Femur (tissue), 1 donor: ENCODE results near the gene TMEM200B.
"Not testable (repeated sequence)": the region's sequence is repeated elsewhere in the genome, so short reads cannot be mapped to it uniquely, and the experiment has no call there.

Experiments
- DNase-seq: peaks from one replicate; pipeline ENCODE4 v3.0.0-alpha.2; 2017

Gene TMEM200B

GRCh38 chr1:29105822-29106221 is 17.9 kb downstream of the TMEM200B start:
- DNase-seq: no peak

- DNase-seq: no peak
These were observed 23.2 kb downstream of the TMEM200B start for GRCh38 chr1:29100487-29100886.

- no peak for DNase-seq
These were observed 24.4 kb downstream of the TMEM200B start for GRCh38 chr1:29099286-29099685.

GRCh38 chr1:29096231-29096886 is 27.3 kb downstream of the TMEM200B start:
- DNase-seq: no peak

- DNase-seq: no peak
These were observed 28.7 kb downstream of the TMEM200B start for GRCh38 chr1:29094954-29095353.

- no peak for DNase-seq
These were observed 29.3 kb downstream of the TMEM200B start for GRCh38 chr1:29094433-29094832.

GRCh38 chr1:29092704-29093103 is 31.0 kb downstream of the TMEM200B start:
- not testable (repeated sequence) for DNase-seq

- no peak for DNase-seq
These were observed 32.6 kb downstream of the TMEM200B start for GRCh38 chr1:29090937-29091618.

GRCh38 chr1:29084196-29084521 is 39.5 kb downstream of the TMEM200B start:
- no peak for DNase-seq

- DNase-seq: no peak
These were observed 40.1 kb downstream of the TMEM200B start for GRCh38 chr1:29083317-29084195.

- DNase-seq: no peak
These were observed 41.2 kb downstream of the TMEM200B start for GRCh38 chr1:29082519-29082918.

GRCh38 chr1:29081201-29081600 is 42.5 kb downstream of the TMEM200B start:
- no peak for DNase-seq

GRCh38 chr1:29079916-29080629 is 43.6 kb downstream of the TMEM200B start:
- not testable (repeated sequence) for DNase-seq

- DNase-seq: no peak
These were observed 46.5 kb downstream of the TMEM200B start for GRCh38 chr1:29077155-29077554.
